Right lung (tissue), 5 donors: ENCODE measurements around the gene DISC1. TPM values are rescaled to one million over a fixed set of nuclear protein-coding genes. Genes with fewer than 3 reads are reported as not detected.
"Not testable (repeated sequence)": the region's sequence is repeated elsewhere in the genome, so short reads cannot be mapped to it uniquely, and the experiment has no call there.

ENCODE experiments used
- DNase-seq, 2 donors: peaks; one replicate each; pipeline ENCODE4 v3.0.0-alpha.2; 2013
- polyA plus RNA-seq, 5 donors: library from polyadenylated mRNA; unstranded; fragments of 120-200 nt; gene quantifications; one replicate each; pipeline versions ENCODE4 v1.2.1 to v1.2.3, GENCODE V29; 2013; ENCODE audit warnings: inconsistent platforms in 1 of 5, low replicate concordance in 1 of 5; ENCODE audit not compliant: insufficient read length in 5 of 5, insufficient read depth in 1 of 5

Gene DISC1
- polyA plus RNA-seq, 5 donors = 7.8 to 11.4 (median 9.7) TPM

- DNase-seq = not testable (repeated sequence)
Observed at GRCh38 chr1:231728987-231729386, 102.4 kb downstream of the DISC1 start.

- no peak for DNase-seq
Observed at GRCh38 chr1:231729544-231729943, 103.0 kb downstream of the DISC1 start.

GRCh38 chr1:231731268-231731667 lies 104.7 kb downstream of the DISC1 start:
- DNase-seq = no peak

- DNase-seq = no peak
Observed at GRCh38 chr1:231733063-231733462, 106.5 kb downstream of the DISC1 start.

- DNase-seq = no peak
Observed at GRCh38 chr1:231733672-231734071, 107.1 kb downstream of the DISC1 start.

GRCh38 chr1:231734417-231734816 lies 107.8 kb downstream of the DISC1 start:
- DNase-seq = no peak

GRCh38 chr1:231735411-231735810 lies 108.8 kb downstream of the DISC1 start:
- DNase-seq = no peak

- DNase-seq = no peak
Observed at GRCh38 chr1:231735941-231736340, 109.4 kb downstream of the DISC1 start.

GRCh38 chr1:231736464-231736863 lies 109.9 kb downstream of the DISC1 start:
- no peak for DNase-seq

GRCh38 chr1:231738554-231738953 lies 112.0 kb downstream of the DISC1 start:
- no peak for DNase-seq

GRCh38 chr1:231743966-231744365 lies 117.4 kb downstream of the DISC1 start:
- no peak for DNase-seq

GRCh38 chr1:231748760-231749415 lies 122.3 kb downstream of the DISC1 start:
- DNase-seq = no peak

- no peak for DNase-seq
Observed at GRCh38 chr1:231750296-231750695, 123.7 kb downstream of the DISC1 start.

GRCh38 chr1:231750818-231751362 lies 124.3 kb downstream of the DISC1 start:
- DNase-seq = no peak

DNA sequence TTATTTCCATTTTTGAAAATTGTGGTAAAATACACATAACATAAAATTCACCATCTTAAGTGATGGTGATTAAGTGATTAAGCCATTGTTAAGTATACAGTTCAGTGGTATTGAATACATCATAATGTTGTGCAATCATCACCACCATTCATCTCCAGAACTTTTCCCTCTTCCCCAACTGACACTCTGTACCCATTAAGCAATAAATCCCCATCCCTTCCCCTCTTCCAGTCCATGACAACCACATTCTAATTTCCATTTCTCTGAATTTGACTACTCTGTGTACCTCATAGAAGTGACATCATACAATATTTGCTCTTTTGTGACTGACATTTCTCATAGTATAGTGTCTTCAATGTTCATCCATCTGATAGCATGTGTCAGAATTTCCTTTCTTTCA lies 124.8 kb downstream of the DISC1 start:
- no peak for DNase-seq

DNA sequence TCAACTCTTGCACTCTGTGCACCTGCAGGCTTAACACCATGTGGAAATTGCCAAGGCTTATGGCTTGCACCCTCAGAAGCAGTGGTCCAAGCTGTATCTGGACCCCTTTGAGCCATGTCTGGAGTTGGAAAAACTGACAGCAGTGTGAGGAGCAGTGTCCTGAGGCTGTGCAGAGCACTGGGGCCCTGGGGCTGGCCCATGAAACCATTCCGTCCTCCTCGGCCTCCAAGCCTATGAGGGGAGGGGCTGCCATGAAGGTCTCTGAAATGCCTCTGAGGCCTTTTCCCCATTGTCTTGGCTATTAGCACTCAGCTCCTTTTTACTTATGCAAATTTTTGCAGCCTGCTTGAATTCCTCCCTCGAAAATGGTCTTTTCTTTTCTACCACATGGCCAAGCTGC lies 126.7 kb downstream of the DISC1 start:
- no peak for DNase-seq

DNA sequence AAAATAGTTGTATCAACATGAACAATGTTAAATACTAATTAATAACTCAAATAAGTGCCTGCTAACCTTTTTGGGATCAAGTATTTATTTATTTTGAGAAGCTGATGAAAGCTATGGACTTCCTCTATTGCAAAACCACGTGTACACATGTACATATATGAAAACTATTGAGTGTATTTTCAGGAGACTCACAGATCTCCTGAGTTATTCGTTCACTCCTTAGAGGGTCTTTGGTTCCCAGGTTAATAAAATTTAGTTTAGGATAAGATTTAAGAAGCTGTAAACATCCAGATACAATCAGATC lies 130.5 kb downstream of the DISC1 start:
- DNase-seq = no peak

GRCh38 chr1:231757759-231758158 lies 131.2 kb downstream of the DISC1 start:
- DNase-seq = no peak

- no peak for DNase-seq
Observed at GRCh38 chr1:231761252-231761651, 134.7 kb downstream of the DISC1 start.

DNA sequence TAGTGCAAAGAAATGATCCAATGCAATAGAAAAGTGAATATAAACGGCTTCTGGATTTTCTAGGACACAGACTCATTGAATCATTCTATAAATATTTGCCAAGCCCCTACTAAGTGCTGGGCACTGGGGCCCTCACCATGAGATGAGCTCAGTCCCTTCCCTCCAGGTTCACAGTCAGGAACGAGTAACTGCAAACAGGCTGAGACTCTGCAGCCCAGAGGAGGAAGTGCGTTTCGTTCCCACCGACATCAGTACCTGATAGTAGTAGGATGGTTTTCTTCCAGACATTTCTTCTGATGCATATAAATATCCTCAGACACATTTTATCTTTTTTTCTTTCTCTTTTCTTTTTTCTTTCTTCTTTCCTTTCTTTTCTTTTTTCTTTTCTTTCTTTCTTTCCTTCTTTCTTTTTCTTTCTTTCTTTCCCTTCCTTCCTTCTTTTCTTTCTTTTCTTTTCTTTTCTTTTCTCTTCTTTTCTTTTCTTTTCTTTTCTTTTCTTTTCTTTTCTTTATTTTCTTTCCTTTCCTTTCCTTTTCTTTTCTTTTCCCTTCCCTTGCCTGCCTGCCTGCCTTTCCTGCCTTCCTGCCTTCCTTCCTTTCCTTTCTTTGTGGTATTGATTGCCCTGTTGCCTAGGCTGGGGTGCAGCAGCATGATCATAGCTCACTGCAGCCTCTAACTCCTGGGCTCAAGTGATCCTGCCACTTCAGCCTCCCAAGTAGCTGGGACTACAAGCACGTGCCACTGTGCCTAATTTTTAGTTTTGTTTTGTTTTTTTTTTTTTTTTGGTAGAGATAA lies 135.4 kb downstream of the DISC1 start:
- DNase-seq = no peak

DNA sequence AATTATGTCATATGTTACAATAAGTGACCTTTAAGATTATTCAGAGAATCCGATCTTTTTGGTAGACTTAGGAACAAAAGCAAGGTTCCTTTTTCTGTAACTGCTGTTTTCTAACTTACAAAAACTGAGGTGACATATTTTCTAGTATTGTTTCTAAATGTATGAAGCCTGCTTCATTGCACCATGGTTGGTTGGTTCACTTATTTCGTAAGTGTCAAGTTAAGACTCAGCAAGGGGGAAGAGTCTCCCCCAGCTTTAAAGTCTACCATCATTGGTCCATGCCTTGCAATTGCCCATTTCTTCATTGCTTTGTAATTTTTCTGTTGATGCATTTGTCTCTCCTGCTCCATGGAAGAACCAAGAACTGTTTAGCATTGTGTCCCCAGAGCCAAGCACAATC lies 136.9 kb downstream of the DISC1 start:
- DNase-seq = no peak

DNA sequence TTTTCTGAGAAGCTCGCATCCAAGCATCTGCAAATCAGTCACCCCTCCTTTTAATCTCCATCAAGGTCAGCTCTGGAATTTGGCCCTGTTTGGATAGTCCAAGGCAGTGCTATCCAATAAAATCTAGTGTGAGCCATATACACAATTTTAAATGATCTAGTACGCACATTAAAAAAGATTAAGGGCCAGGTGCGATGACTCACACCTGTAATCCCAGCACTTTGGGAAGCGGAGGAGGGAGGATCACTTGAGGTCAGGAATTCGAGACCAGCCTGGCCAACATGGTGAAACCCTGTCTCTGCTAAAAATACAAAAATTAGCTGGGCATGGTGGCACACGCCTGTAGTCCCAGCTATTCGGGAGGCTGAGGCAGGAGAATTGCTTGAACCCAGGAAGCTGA lies 139.2 kb downstream of the DISC1 start:
- not testable (repeated sequence) for DNase-seq

DNA sequence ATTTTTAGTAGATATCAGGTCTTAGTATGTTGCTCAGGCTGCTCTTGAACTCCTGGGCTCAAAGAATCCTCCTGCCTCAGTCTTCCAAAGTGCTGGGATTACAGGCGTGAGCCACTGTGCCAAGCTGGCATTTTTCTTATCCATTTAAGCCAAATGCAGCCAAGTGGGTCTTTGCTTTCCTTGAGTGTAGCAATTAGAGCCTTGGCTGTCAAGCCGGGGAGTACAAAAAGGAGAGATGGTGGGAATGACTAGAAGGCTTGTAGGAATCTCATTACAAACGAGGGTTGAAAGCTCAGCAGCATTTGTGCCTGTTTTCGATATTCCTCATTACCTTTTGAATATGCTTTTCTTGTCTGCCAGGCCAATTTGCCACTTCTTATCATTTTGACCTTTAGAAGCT lies 140.9 kb downstream of the DISC1 start:
- no peak for DNase-seq
